CD4-positive, alpha-beta memory T cell (primary cell): Measurements from ENCODE around the gene IFIT3. TPM values are rescaled to one million over a fixed set of nuclear protein-coding genes. Genes with fewer than 3 reads are reported as not detected.

Experiments used
- CTCF ChIA-PET: fragments of 350-600 bp; sonication (Branson Sonifier 250); formaldehyde crosslinking; loops from one replicate; lab custom pipeline; 2021; ENCODE audit warnings: inconsistent platforms; ENCODE audit not compliant: partially characterized antibody; lab: Charles Lee
- POLR2A ChIA-PET: fragments of 350-600 bp; sonication (Branson Sonifier 250); formaldehyde crosslinking; loops from one replicate; lab custom pipeline; 2021; ENCODE audit not compliant: partially characterized antibody; lab: Charles Lee
- DNase-seq, 5 donors: peaks; one replicate each; pipeline versions ENCODE4 v3.0.0 to v3.0.0-alpha.2; 2020 to 2022; ENCODE audit warnings: mixed read lengths in 1 of 5
- H3K27ac ChIP-seq: one replicate; pipeline ENCODE4 v1.7.0; 2013; ENCODE audit warnings: low read depth, low read length
- H3K27me3 ChIP-seq: 2 replicates; pipeline ENCODE4 v1.7.0; 2013; ENCODE audit warnings: mild to moderate bottlenecking, low read length, moderate library complexity; ENCODE audit not compliant: insufficient read depth
- H3K36me3 ChIP-seq: 2 replicates; pipeline ENCODE4 v1.7.0; 2013; ENCODE audit warnings: mild to moderate bottlenecking, low read length, moderate library complexity; ENCODE audit not compliant: insufficient read depth
- H3K4me1 ChIP-seq: 2 replicates; pipeline ENCODE4 v1.7.0; 2013; ENCODE audit warnings: mild to moderate bottlenecking, low read length, moderate library complexity; ENCODE audit not compliant: insufficient read depth
- H3K4me3 ChIP-seq, 2 donors: one replicate each; pipeline ENCODE4 v1.7.0; 2013; ENCODE audit warnings: low read length in 2 of 2, mild to moderate bottlenecking in 1 of 2
- H3K9me3 ChIP-seq, 2 donors: one replicate each; pipeline ENCODE4 v1.7.0; 2013; ENCODE audit warnings: low read length in 2 of 2, control low read depth in 1 of 2; ENCODE audit not compliant: control insufficient read depth in 1 of 2
- H3K27ac Mint-ChIP-seq, 7 donors: one replicate each; pipeline ENCODE4 v1.8.0; 2020 to 2021; ENCODE audit warnings: mixed read lengths in 7 of 7, mild to moderate bottlenecking in 6 of 7, inconsistent platforms in 3 of 7, moderate library complexity in 3 of 7
- H3K27me3 Mint-ChIP-seq, 2 donors: one replicate each; pipeline ENCODE4 v1.8.0; 2020 to 2021; ENCODE audit warnings: mixed read lengths in 2 of 2
- H3K36me3 Mint-ChIP-seq, 2 donors: one replicate each; pipeline ENCODE4 v1.8.0; 2020 to 2021; ENCODE audit warnings: mixed read lengths in 2 of 2, inconsistent platforms in 1 of 2, mild to moderate bottlenecking in 1 of 2
- H3K4me1 Mint-ChIP-seq, 4 donors: one replicate each; pipeline ENCODE4 v1.8.0; 2020 to 2021; ENCODE audit warnings: mixed read lengths in 4 of 4, mild to moderate bottlenecking in 1 of 4
- H3K4me3 Mint-ChIP-seq, 8 donors: one replicate each; pipeline ENCODE4 v1.8.0; 2020 to 2021; ENCODE audit warnings: mixed read lengths in 8 of 8, mild to moderate bottlenecking in 7 of 8, moderate library complexity in 6 of 8, inconsistent platforms in 3 of 8
- H3K9me3 Mint-ChIP-seq, 8 donors: one replicate each; pipeline ENCODE4 v1.8.0; 2020 to 2021; ENCODE audit warnings: mixed read lengths in 8 of 8, mild to moderate bottlenecking in 5 of 8, inconsistent platforms in 3 of 8, moderate library complexity in 1 of 8
- intact Hi-C: fragments of 100-400 bp; cut with micrococcal nuclease; formaldehyde crosslinking; loops from one replicate; pipeline ENCODE4 v1.15.1; 2023
- polyA plus RNA-seq, 2 donors: library from polyadenylated mRNA; unstranded; fragments of 300-500 nt; fragmentation: Illumina TruSeq; gene quantifications; one replicate each; pipeline ENCODE4 v1.2.3, GENCODE V29; 2021
- total RNA-seq, 2 experiments: library from RNA; stranded (reverse); gene quantifications; one replicate each; pipeline ENCODE4 v1.2.3, GENCODE V29; 2021

The IFIT3 gene
- total and polyA plus RNA-seq, 4 experiments from 2014 or later, result 3.1 to 10.4 (median 4.2) TPM

DNA sequence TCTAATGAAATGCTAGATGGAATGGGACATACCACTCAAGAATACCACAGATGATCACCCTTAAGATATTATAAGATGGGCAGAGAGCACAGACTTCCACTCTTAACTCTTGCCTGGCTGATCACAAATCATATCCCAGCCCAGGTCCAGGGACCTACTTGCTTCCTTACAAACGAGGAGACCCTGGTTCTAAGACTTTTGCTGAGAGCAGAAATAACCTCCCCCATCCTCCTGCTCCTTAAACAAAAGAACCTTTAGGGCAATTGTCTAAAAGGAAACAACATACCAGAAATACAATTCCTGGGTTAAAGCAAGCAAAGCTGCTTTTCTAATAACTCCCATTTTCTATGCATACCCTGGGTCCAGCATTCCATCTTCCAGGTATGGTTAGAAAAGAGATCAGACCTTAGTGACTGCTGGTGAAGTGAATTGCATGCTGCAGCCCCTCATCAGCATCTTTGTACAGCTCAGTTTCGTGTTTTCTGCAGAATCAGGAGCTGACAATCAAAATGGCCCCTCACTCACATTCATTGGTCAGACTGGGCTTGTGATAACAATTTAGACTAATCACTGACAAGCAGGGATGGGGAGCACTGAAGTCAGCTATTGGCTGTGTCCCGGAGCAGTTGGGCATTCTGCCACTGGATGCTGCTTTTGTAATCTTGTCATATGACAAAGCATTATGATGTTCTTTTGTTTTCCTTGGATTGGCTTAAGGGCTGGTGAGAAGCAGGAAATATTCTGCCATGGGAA is 14.6 kb downstream of the IFIT3 start:
- POLR2A ChIA-PET, result interaction anchor here (0.8 kb wide), 1 partner anchor 50 kb away, joined by 3 read pairs; the partner anchor contains the start of gene IFIT1
- Histone ChIP-seq H3K4me1 (peaks cover 5% of the 10 kb centered on the region), H3K27me3 (no peaks in the 10 kb centered on the region), H3K27ac (no peak overlapping the region), H3K4me3 (no peak overlapping the region), H3K9me3 (no peaks in the 10 kb centered on the region), H3K36me3 (peaks cover 13% of the 10 kb centered on the region)
- peaks cover 3 to 5% (median 5%) of the 10 kb centered on the region in 4 donors for H3K4me1 Mint-ChIP-seq
- H3K36me3 Mint-ChIP-seq, result peaks cover 9 to 20% of the 10 kb centered on the region in 2 donors
- peaks cover 0 to 1% of the 10 kb centered on the region in 2 donors for H3K27me3 Mint-ChIP-seq
- H3K4me3 Mint-ChIP-seq, result no peak overlapping the region
- no peak for DNase-seq
- intact Hi-C loops, result no loop called here
- CTCF ChIA-PET, result no interaction called here
- no peak overlapping the region for H3K27ac Mint-ChIP-seq
- no peaks in the 10 kb centered on the region for H3K9me3 Mint-ChIP-seq

DNA sequence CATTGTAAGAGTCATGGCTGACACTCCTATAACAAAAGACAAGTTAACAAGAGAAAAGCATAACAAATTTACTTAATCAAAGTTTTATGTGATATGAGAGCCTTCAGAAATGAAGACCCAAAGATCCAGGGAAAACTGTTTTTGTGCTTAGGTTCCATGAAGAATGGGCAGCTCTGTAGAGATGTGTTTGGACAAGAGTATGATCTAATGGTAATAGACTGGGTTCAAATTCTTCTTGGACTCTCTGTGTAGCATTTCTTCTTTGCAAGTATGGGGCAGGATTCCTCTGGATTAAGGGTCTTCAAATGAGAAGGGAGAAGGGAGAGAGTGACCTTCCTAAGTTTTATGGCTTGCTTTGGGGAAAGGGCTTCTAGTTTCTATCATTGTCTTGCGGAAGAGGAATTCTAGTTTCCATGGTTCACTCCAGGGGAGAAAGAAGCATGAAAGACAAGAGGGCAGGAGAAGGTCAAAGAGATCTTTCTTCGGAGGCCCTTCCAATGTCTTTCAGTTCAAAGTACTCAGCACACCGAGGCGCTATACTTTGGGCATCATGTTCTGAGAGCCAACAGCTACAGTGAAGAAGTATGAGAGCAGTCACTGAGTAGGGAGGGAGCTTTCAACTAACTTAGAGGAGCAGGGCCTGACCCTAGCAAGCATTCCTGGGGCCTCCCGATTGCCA is 15.4 kb downstream of the IFIT3 start:
- ChIA-PET CTCF (interaction anchor here (1.2 to 1.3 kb wide), 2 partner anchors 12 to 25 kb away, joined by 3 to 4 read pairs; no protein-coding TSS in a partner anchor), POLR2A (no interaction called here)
- Mint-ChIP-seq H3K27ac (peak overlapping the region in 3 of 7 donors; percentile 14 to 54 (median 49)), H3K9me3 (no peaks in the 10 kb centered on the region), H3K27me3 (peaks cover 0 to 1% of the 10 kb centered on the region in 2 donors), H3K36me3 (peaks cover 9 to 18% of the 10 kb centered on the region in 2 donors), H3K4me1 (peaks cover 0 to 3% (median 0%) of the 10 kb centered on the region in 4 donors), H3K4me3 (no peak overlapping the region)
- H3K4me3 ChIP-seq, result no peak overlapping the region
- H3K27ac ChIP-seq, result no peak overlapping the region
- intact Hi-C loops, result no loop called here
- no peaks in the 10 kb centered on the region for H3K27me3 ChIP-seq
- H3K9me3 ChIP-seq, result no peaks in the 10 kb centered on the region
- DNase-seq, result no peak
- peaks cover 13% of the 10 kb centered on the region for H3K36me3 ChIP-seq
- no peaks in the 10 kb centered on the region for H3K4me1 ChIP-seq

- Mint-ChIP-seq H3K4me3 (no peak overlapping the region), H3K27ac (no peak overlapping the region), H3K36me3 (peaks cover 8 to 9% of the 10 kb centered on the region in 2 donors), H3K27me3 (peaks cover 0 to 2% of the 10 kb centered on the region in 2 donors), H3K4me1 (peaks cover 0 to 2% (median 0%) of the 10 kb centered on the region in 4 donors), H3K9me3 (no peaks in the 10 kb centered on the region)
- intact Hi-C loops, result no loop called here
- ChIA-PET POLR2A (no interaction called here), CTCF (interaction anchor here (1.2 to 1.3 kb wide), 2 partner anchors 11 to 24 kb away, joined by 3 to 4 read pairs; no protein-coding TSS in a partner anchor)
- H3K36me3 ChIP-seq, result peaks cover 8% of the 10 kb centered on the region
- DNase-seq, result no peak
- H3K27me3 ChIP-seq, result no peaks in the 10 kb centered on the region
- no peaks in the 10 kb centered on the region for H3K9me3 ChIP-seq
- no peaks in the 10 kb centered on the region for H3K4me1 ChIP-seq
- no peak overlapping the region for H3K4me3 ChIP-seq
- no peak overlapping the region for H3K27ac ChIP-seq
These were observed 16.4 kb downstream of the IFIT3 start for GRCh38 chr10:89344156-89344555.

DNA sequence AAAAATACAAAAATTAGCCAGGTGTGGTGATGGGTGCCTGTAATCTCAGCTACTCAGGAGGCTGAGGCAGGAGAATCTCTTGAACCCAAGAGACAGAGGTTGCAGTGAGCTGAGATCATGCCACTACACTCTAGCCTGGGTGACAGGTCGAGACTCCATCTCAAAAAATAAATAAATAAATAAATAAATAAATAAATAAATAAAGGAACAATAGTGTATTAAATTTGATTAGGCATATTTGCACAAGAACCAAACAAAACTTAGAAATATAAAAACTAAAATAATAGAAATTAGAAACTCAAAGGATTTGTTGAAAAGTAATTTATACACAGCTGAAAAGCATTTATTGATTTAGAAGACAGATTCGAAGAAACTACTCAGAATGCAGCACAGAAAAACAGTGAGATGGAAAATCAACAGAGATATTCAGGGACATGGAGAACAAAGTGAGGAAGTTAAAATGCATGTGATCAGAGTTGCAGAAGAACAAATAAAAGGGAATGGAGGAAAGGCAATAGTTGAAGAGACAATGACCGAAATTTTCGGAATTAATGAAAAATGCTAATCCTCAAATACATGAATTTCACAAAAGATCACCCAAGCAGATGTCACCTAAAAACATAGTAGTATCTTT is 17.7 kb downstream of the IFIT3 start:
- Histone ChIP-seq H3K27me3 (no peaks in the 10 kb centered on the region), H3K36me3 (no peaks in the 10 kb centered on the region), H3K4me1 (no peaks in the 10 kb centered on the region), H3K9me3 (no peaks in the 10 kb centered on the region), H3K27ac (no peak overlapping the region), H3K4me3 (no peak overlapping the region)
- Mint-ChIP-seq H3K4me1 (peaks cover under 1 to 4% (median 1%) of the 10 kb centered on the region in 4 donors), H3K27me3 (peaks cover under 1 to 4% of the 10 kb centered on the region in 2 donors), H3K9me3 (no peaks in the 10 kb centered on the region), H3K36me3 (peaks cover 0 to 2% of the 10 kb centered on the region in 2 donors), H3K27ac (no peak overlapping the region), H3K4me3 (no peak overlapping the region)
- ChIA-PET CTCF (no interaction called here), POLR2A (no interaction called here)
- DNase-seq, result no peak
- intact Hi-C loops, result no loop called here

- H3K36me3 Mint-ChIP-seq, result no peaks in the 10 kb centered on the region
- intact Hi-C loops, result no loop called here
- Histone ChIP-seq H3K27ac (no peak overlapping the region), H3K27me3 (no peaks in the 10 kb centered on the region), H3K36me3 (no peaks in the 10 kb centered on the region), H3K9me3 (no peaks in the 10 kb centered on the region), H3K4me1 (peaks cover 6% of the 10 kb centered on the region), H3K4me3 (no peak overlapping the region)
- no peak for DNase-seq
- CTCF ChIA-PET, result interaction anchor here (1.1 kb wide), 1 partner anchor 52 kb away, joined by 3 read pairs; no protein-coding TSS in a partner anchor
- no peak overlapping the region for H3K4me3 Mint-ChIP-seq
- H3K27ac Mint-ChIP-seq, result no peak overlapping the region
- POLR2A ChIA-PET, result no interaction called here
- H3K4me1 Mint-ChIP-seq, result peaks cover 4 to 12% (median 6%) of the 10 kb centered on the region in 4 donors
- H3K9me3 Mint-ChIP-seq, result no peaks in the 10 kb centered on the region
- H3K27me3 Mint-ChIP-seq, result peaks cover 2 to 4% of the 10 kb centered on the region in 2 donors
These were observed 18.8 kb downstream of the IFIT3 start for GRCh38 chr10:89346405-89347254.

- CTCF ChIA-PET, result interaction anchor here (1.0 kb wide), 1 partner anchor 11 kb away, joined by 3 read pairs; no protein-coding TSS in a partner anchor
- no peak overlapping the region for H3K27ac Mint-ChIP-seq
- no peaks in the 10 kb centered on the region for H3K36me3 ChIP-seq
- no peak overlapping the region for H3K27ac ChIP-seq
- H3K36me3 Mint-ChIP-seq, result no peaks in the 10 kb centered on the region
- H3K27me3 ChIP-seq, result no peaks in the 10 kb centered on the region
- no peaks in the 10 kb centered on the region for H3K9me3 ChIP-seq
- H3K4me3 ChIP-seq, result no peak overlapping the region
- no peaks in the 10 kb centered on the region for H3K9me3 Mint-ChIP-seq
- intact Hi-C loops, result no loop called here
- H3K4me3 Mint-ChIP-seq, result no peak overlapping the region
- H3K27me3 Mint-ChIP-seq, result peaks cover 2 to 6% of the 10 kb centered on the region in 2 donors
- H3K4me1 Mint-ChIP-seq, result peaks cover 4 to 17% (median 6%) of the 10 kb centered on the region in 4 donors
- DNase-seq, result no peak
- peaks cover 6% of the 10 kb centered on the region for H3K4me1 ChIP-seq
- POLR2A ChIA-PET, result no interaction called here
These were observed 20.1 kb downstream of the IFIT3 start for GRCh38 chr10:89347701-89348457.
